ENCODE data around the gene GLRX3. TPM values are rescaled to one million over a fixed set of nuclear protein-coding genes. Genes with fewer than 3 reads are reported as not detected.

Gene GLRX3
- total RNA-seq, 1 experiment from 2014 or later = 79.8 TPM

DNA sequence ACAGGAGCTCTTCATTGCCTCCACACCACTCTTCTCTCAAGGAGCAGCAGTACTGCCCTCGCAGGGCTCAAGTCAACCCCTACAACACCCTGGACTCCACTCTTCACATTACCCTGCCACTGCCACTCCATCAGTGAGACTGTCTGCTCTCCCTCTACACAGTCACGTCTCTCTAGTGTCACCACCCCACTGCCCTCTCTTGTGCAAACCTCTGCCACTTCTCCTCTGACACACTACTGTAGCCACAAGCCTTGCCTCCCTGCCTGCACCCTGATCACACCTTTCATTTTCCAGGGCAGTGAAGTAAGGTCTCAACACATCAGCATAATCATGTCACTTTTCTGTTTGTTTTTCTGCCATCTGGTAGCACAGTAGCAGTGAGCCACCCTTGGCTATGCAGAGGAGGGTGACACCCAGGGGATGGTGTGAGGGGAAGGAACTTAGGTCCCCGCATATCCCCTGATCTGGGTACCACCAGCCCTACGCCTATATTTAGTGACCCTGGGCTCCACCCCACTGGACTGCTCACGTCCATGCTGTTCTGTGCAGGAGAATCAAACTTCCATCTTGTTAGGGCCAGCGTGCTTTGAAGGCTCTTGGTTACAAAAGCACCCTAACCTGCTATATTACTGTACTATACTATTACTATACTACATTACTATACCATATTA is 27.1 kb upstream of the GLRX3 start:
- Mint-ChIP-seq H3K9me3 (ENCODE audit: low read depth, unreplicated experiment) (no peaks in the 10 kb centered on the region), H3K36me3 (ENCODE audit: insufficient read depth, unreplicated experiment) (peaks cover 29% of the 10 kb centered on the region), H3K27ac (ENCODE audit: unreplicated experiment) (no peak overlapping the region), H3K4me1 (ENCODE audit: low read depth, unreplicated experiment) (peaks cover 10% of the 10 kb centered on the region), H3K27me3 (ENCODE audit: unreplicated experiment) (no peaks in the 10 kb centered on the region), H3K4me3 (ENCODE audit: low read depth, unreplicated experiment) (peak overlapping the region; percentile 95)
- no peak for DNase-seq
- intact Hi-C loops (cut with micrococcal nuclease; ENCODE audit: unreplicated experiment) = no loop called here
- BruUV-seq (replicated peaks) = no TSS peak
- no peak for TF ChIP-seq CTCF (IDR thresholded peaks at IDR 0.05; ENCODE audit: unreplicated experiment)
- CTCF ChIA-PET = interaction anchor here (1.0 to 2.4 kb wide), 2 partner anchors 28 to 255 kb away, joined by 3 to 20 read pairs; partner anchors contain the start of gene GLRX3

DNA sequence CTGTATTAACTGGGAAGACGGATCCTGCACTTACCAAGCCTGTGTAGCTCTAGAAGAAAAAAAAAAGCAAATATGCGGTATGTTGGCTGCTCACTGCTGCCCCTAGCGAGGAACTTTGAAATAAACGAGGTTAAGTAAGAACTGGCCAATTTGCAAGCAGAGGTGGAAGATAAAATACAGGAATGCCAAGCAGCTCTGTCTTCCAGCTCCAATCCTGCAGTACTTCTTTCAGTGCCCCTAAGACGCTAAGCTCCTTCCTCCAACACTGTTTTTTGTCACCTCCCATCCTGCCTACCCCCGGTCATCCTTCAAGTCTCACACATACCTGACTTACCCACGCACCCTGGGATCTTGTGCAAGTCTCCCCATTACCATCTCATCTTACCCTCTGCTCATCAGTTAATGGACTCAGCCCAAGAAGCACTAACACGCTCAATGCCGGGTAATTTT is 26.4 kb upstream of the GLRX3 start:
- Mint-ChIP-seq H3K27me3 (ENCODE audit: unreplicated experiment) (no peaks in the 10 kb centered on the region), H3K36me3 (ENCODE audit: insufficient read depth, unreplicated experiment) (peaks cover 29% of the 10 kb centered on the region), H3K9me3 (ENCODE audit: low read depth, unreplicated experiment) (no peaks in the 10 kb centered on the region), H3K4me3 (ENCODE audit: low read depth, unreplicated experiment) (peak overlapping the region; percentile 95), H3K27ac (ENCODE audit: unreplicated experiment) (peak overlapping the region; percentile 85), H3K4me1 (ENCODE audit: low read depth, unreplicated experiment) (peaks cover 10% of the 10 kb centered on the region)
- TSS peak; percentile 69 for BruUV-seq (replicated peaks)
- DNase-seq = peak; percentile 70
- CTCF ChIA-PET = interaction anchor here (0.5 to 2.4 kb wide), 4 partner anchors 27 to 1075 kb away, joined by 3 to 20 read pairs (median 4); partner anchors contain the start of gene GLRX3
- TF ChIP-seq CTCF (IDR thresholded peaks at IDR 0.05; ENCODE audit: unreplicated experiment) = peak; percentile 71
- intact Hi-C loops (cut with micrococcal nuclease; ENCODE audit: unreplicated experiment) = loop anchor here (10.0 kb wide), 1 partner anchor 155 kb away; no protein-coding TSS in a partner anchor

DNA sequence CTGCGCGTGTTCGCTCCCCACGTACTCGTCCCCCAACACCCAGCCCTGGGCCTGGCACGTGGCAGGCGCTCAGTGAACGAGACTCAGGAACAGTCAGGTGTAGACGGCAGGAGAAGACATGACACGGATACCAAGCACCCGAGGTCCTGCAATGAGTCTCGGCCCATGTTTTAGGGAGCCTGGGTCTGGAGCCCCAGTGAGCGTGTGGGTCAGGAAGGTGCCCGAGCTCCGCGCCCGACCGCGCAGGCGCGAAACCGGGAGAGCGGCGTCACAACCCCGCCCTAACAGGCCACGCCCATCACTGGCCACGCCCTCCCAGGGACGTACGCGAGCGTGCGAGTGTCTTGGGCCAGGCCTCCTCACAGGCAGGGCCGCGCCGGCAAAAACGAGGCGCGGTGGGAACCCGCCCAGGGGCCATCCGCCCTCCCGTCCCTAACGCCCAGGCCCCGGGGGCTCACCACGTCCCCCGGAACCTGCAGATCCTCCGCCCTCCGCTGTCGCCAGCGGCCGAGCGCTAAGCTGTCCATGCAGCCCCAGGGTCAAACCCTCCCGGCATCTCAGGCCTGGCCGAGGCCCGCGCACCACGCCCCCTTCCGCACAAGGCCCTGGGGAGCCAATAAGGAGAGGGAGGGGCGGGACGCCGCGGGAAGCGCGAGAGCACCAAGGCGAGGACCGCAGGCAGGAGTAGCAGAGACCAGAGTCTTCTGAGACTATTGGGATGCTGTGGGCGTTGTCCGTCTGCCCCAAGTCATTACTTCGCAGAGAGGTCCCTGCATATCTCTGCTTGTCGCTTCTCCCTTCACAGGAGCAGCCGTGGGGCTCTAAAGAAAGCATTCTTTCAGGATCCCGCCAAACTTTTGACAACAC is 25.7 kb upstream of the GLRX3 start, which contains the start of gene C10orf143:
C10orf143 (minus strand) TSS at position 585 of the 867 bp plus-strand sequence; CDS start at position 527, 58 bp downstream.
- Mint-ChIP-seq H3K27me3 (ENCODE audit: unreplicated experiment) (no peaks in the 10 kb centered on the region), H3K4me1 (ENCODE audit: low read depth, unreplicated experiment) (peaks cover 10% of the 10 kb centered on the region), H3K4me3 (ENCODE audit: low read depth, unreplicated experiment) (peak within 1 kb of the TSS; percentile 95), H3K9me3 (ENCODE audit: low read depth, unreplicated experiment) (no peaks in the 10 kb centered on the region), H3K27ac (ENCODE audit: unreplicated experiment) (peak within 1 kb of the TSS; percentile 85), H3K36me3 (ENCODE audit: insufficient read depth, unreplicated experiment) (peaks cover 29% of the 10 kb centered on the region)
- CTCF ChIA-PET = interaction anchor here (0.5 to 2.4 kb wide), 5 partner anchors 17 to 1075 kb away, joined by 3 to 20 read pairs (median 5); partner anchors contain the start of gene GLRX3
- peak; percentile 94 for DNase-seq
- BruUV-seq (replicated peaks) = no TSS peak
- intact Hi-C loops (cut with micrococcal nuclease; ENCODE audit: unreplicated experiment) = loop anchor here (1.0 to 10.0 kb wide), 2 partner anchors 28 to 156 kb away; no protein-coding TSS in a partner anchor
- no peak for TF ChIP-seq CTCF (IDR thresholded peaks at IDR 0.05; ENCODE audit: unreplicated experiment)

Measured in Calu3 (cell line).